Left ventricle myocardium inferior (tissue), 1 donor: ENCODE measurements around the gene FOXP4. TPM values are rescaled to one million over a fixed set of nuclear protein-coding genes. Genes with fewer than 3 reads are reported as not detected.

Experiments
- DNase-seq: peaks from one replicate; pipeline ENCODE4 v3.0.0-alpha.2; 2020
- H3K27ac ChIP-seq: fragments of 200-600 bp; replicated peaks from 2 replicates; pipeline ENCODE4 v1.8.0; 2021
- H3K27me3 ChIP-seq: fragments of 200-600 bp; 2 replicates; pipeline ENCODE4 v1.8.0; 2021; ENCODE audit warnings: low read depth
- H3K36me3 ChIP-seq: fragments of 200-600 bp; 2 replicates; pipeline ENCODE4 v1.8.0; 2021
- H3K4me1 ChIP-seq: fragments of 200-600 bp; 2 replicates; pipeline ENCODE4 v1.8.0; 2021
- H3K4me3 ChIP-seq: fragments of 200-600 bp; 2 replicates; pipeline ENCODE4 v1.8.0; 2021; ENCODE audit warnings: mild to moderate bottlenecking, moderate library complexity
- H3K9me3 ChIP-seq: fragments of 200-600 bp; replicated peaks from 2 replicates; pipeline ENCODE4 v1.8.0; 2021
- CTCF ChIP-seq: fragments of 200-600 bp; IDR thresholded peaks from 2 replicates; pipeline ENCODE4 v1.8.0; 2021; ENCODE audit warnings: antibody characterized with exemption, mild to moderate bottlenecking, borderline replicate concordance
- intact Hi-C: fragments of 100-400 bp; cut with micrococcal nuclease; formaldehyde crosslinking; loops from one replicate; pipeline ENCODE4 v1.11.0; 2022
- total RNA-seq: library from RNA; stranded (reverse); fragmentation: NEBNext Ultra II Directional; extraction: Animal tissue kit (Norgen Biotek cat#: 25700); gene quantifications from one replicate; pipeline ENCODE4 v1.2.1, GENCODE V29; 2021
- donor health status: DM: no; HTN: yes; CAD: no; lungs with severe emphysema.

Gene FOXP4
- total RNA-seq, 1 donor from 2014 or later, result 15.0 TPM

GRCh38 chr6:41584205-41584604 lies 38.0 kb downstream of the FOXP4 start:
- no peak for DNase-seq
- H3K36me3 ChIP-seq, result peaks cover 6% of the 10 kb centered on the region
- no peak for TF ChIP-seq CTCF

GRCh38 chr6:41584668-41585205 lies 38.6 kb downstream of the FOXP4 start:
- no peak for TF ChIP-seq CTCF
- no peak for DNase-seq
- H3K36me3 ChIP-seq, result peaks cover 6% of the 10 kb centered on the region
- H3K27me3 ChIP-seq, result no peaks in the 10 kb centered on the region
- no peaks in the 10 kb centered on the region for H3K9me3 ChIP-seq
- peaks cover 41% of the 10 kb centered on the region for H3K4me1 ChIP-seq
- intact Hi-C loops, result no loop called here
- no peak overlapping the region for H3K4me3 ChIP-seq
- H3K27ac ChIP-seq, result peak overlapping the region; percentile 59

More at GRCh38 chr6:41584205-41584604, 38.0 kb downstream of the FOXP4 start:
- intact Hi-C loops, result no loop called here
- Histone ChIP-seq H3K4me3 (no peak overlapping the region), H3K4me1 (peaks cover 44% of the 10 kb centered on the region), H3K27ac (peak overlapping the region; percentile 59), H3K27me3 (no peaks in the 10 kb centered on the region), H3K9me3 (no peaks in the 10 kb centered on the region)

- no peaks in the 10 kb centered on the region for H3K9me3 ChIP-seq
- no peaks in the 10 kb centered on the region for H3K27me3 ChIP-seq
- H3K36me3 ChIP-seq, result peaks cover 6% of the 10 kb centered on the region
- H3K27ac ChIP-seq, result peak overlapping the region; percentile 59
- peaks cover 38% of the 10 kb centered on the region for H3K4me1 ChIP-seq
- DNase-seq, result no peak
- intact Hi-C loops, result no loop called here
- no peak overlapping the region for H3K4me3 ChIP-seq
- TF ChIP-seq CTCF, result no peak
Observed at GRCh38 chr6:41585605-41586004, 39.4 kb downstream of the FOXP4 start.

GRCh38 chr6:41586252-41587007 lies 40.2 kb downstream of the FOXP4 start:
- H3K36me3 ChIP-seq, result peaks cover 6% of the 10 kb centered on the region

GRCh38 chr6:41587131-41587879 lies 41.1 kb downstream of the FOXP4 start:
- no peak overlapping the region for H3K27ac ChIP-seq
- H3K4me1 ChIP-seq, result peaks cover 23% of the 10 kb centered on the region
- no peaks in the 10 kb centered on the region for H3K27me3 ChIP-seq
- TF ChIP-seq CTCF, result no peak
- no peak for DNase-seq
- peaks cover 6% of the 10 kb centered on the region for H3K36me3 ChIP-seq
- intact Hi-C loops, result no loop called here
- no peaks in the 10 kb centered on the region for H3K9me3 ChIP-seq
- no peak overlapping the region for H3K4me3 ChIP-seq

More at GRCh38 chr6:41586252-41587007, 40.2 kb downstream of the FOXP4 start:
- Histone ChIP-seq H3K4me3 (no peak overlapping the region), H3K4me1 (peaks cover 30% of the 10 kb centered on the region), H3K9me3 (no peaks in the 10 kb centered on the region), H3K27ac (no peak overlapping the region), H3K27me3 (no peaks in the 10 kb centered on the region)
- intact Hi-C loops, result no loop called here
- TF ChIP-seq CTCF, result no peak
- no peak for DNase-seq
